Fibroblast of pulmonary artery (primary cell): ENCODE results near the gene LASP1NB.

Source experiments
- DNase-seq: peaks from one replicate; pipeline ENCODE4 v3.0.0-alpha.2; 2010; ENCODE audit warnings: low read depth
- H3K4me3 ChIP-seq: replicated peaks from 2 replicates; pipeline ENCODE4 v1.5.1; 2011; ENCODE audit warnings: low read depth, mild to moderate bottlenecking, control low read depth, low read length, moderate library complexity
- TF ChIP-seq, protein P1 (sequence below): IDR thresholded peaks from 2 replicates; pipeline ENCODE4 v1.5.1; 2011; ENCODE audit warnings: mild to moderate bottlenecking, control low read depth, low read length, inconsistent platforms; ENCODE audit errors: missing control alignments

Gene LASP1NB

GRCh38 chr17:38903404-38903803 is 22.0 kb upstream of the LASP1NB start:
- no peak for DNase-seq
- TF ChIP-seq, protein P1, sequence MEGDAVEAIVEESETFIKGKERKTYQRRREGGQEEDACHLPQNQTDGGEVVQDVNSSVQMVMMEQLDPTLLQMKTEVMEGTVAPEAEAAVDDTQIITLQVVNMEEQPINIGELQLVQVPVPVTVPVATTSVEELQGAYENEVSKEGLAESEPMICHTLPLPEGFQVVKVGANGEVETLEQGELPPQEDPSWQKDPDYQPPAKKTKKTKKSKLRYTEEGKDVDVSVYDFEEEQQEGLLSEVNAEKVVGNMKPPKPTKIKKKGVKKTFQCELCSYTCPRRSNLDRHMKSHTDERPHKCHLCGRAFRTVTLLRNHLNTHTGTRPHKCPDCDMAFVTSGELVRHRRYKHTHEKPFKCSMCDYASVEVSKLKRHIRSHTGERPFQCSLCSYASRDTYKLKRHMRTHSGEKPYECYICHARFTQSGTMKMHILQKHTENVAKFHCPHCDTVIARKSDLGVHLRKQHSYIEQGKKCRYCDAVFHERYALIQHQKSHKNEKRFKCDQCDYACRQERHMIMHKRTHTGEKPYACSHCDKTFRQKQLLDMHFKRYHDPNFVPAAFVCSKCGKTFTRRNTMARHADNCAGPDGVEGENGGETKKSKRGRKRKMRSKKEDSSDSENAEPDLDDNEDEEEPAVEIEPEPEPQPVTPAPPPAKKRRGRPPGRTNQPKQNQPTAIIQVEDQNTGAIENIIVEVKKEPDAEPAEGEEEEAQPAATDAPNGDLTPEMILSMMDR, result no peak
- no peak overlapping the region for H3K4me3 ChIP-seq

DNA sequence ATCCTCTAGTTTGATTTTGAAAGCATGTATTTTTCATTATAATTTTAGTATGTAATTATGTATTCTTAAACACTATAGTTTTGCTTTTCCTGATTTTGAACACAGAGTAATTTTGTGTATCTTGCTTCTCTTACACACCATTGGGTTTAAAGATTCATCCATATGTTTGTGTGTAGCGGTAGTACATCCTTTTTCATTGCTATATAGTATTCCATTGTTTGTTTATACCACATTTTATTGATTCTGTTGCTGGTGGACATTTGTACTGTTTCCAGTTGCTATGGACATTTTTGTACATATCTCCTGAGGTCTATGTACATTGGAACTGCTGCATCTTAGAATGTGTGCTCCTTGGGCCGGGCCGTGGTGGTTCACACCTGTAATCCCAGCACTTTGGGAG is 20.5 kb upstream of the LASP1NB start:
- TF ChIP-seq, protein P1, result no peak
- DNase-seq, result no peak
- H3K4me3 ChIP-seq, result no peak overlapping the region

DNA sequence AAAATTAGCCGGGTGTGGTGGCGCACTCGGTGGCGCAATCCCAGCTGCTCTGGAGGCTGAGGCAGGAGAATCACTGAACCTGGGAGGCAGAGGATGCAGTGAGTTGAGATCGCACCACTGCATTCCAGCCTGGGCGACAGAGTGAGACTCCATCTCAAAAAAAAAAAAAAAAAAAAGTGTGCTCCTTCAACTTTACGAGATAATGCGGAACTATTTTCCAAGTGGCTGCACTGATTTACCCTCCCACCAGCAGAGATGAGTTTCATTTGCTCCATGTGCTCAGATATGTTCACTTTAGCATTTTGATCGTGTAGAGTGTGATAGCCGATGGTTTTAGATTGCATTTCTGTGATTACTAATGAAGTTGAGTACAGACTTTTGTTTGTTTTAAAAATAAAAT is 20.0 kb upstream of the LASP1NB start:
- TF ChIP-seq, protein P1, result no peak
- no peak overlapping the region for H3K4me3 ChIP-seq
- no peak for DNase-seq

DNA sequence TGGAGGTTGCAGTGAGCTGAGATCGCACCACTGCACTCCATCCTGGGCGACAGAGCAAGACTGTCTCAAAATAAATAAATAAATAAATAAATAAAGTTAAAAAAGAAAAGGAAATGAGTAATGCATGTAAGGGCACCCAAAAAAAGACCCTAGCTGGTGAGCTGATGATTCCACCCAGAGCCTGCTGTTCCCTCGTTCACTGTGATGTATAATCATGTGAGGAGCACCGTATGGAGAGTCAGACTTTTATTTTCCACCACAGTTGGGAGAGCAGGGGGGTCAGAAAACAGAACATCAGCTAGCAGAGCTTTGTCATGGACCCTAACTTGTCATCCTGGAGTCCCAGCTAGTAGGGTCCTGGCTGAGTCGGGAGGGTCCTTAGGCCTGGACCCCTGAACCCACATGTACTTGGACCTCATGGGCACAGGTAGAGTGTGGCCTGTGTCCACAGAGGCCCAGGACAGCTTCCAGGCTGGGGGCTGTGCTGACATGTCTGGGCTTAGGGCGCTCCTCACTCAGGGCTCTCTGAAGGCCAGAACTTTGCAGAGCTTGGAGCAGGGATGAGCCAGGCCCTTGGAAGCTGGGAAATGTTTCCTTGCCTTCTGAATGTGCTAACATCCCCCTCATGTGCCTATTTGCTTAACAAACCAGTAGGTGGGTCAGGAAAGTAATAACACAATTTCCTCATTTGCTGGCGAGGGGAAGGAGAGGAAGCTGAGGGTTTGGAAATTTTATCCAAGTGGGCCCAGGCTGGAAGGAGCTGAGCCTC is 18.8 kb upstream of the LASP1NB start:
- no peak for DNase-seq
- no peak overlapping the region for H3K4me3 ChIP-seq

DNA sequence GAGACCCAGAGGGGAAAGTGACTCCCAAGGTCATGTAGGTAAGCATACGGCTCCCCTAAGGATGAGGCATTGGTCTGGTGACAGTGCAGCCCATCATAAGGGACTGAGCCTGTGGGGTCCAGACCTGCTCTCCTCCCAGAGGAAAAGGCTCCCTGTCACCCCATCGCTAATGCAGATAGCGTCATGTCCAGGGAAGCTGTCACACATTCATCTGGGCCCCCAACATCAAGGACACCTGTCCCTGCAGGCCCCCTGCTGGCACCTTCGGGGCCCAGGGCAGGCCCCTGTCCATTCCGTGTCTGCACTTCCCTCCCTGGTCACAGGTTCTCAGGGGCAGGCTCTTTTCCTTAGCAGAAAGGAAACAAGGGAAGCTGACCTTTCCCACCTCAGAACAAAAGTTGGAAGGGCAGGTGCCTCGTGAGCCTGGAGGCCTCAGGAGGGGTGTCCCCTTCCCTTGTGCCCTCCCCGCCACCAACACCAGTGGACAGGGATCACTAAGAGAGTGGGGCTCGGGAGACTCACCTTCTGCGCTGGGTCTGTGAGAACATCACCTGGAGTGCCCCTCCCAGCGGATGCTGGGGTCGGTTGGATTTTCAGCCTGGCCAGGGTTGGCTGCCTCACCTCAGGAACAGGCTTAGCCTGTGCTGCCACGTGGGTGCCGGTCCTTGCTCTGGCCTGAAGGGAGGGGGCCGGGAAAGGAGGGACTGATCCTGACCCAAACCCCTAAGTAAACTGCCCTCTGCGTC is 17.3 kb upstream of the LASP1NB start:
- TF ChIP-seq, protein P1, result no peak
- no peak overlapping the region for H3K4me3 ChIP-seq
- no peak for DNase-seq

More for the DNA sequence above, 18.8 kb upstream of the LASP1NB start:
- TF ChIP-seq, protein P1, result no peak

- DNase-seq, result no peak
- no peak overlapping the region for H3K4me3 ChIP-seq
- TF ChIP-seq, protein P1, result no peak
These were observed 16.7 kb upstream of the LASP1NB start for GRCh38 chr17:38908676-38909181.

DNA sequence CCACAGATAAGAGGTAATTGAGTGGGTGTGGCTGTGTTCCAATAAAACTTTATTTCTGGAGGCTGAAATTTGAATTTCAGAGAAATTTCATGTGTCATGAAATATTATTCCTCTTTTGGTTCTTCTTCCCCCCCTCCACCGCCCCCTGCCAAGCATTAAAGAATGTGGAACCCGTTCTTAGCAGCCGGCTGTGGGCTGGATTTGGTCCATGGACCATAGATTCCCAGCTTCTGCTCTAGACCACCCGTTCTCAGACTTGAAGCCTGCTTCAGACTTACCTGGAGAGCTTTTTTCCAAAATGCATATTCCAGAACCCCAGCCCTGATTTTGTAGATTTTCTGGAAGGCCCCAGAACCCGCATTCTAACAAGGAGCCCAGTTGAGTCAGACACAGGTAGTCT is 15.1 kb upstream of the LASP1NB start:
- H3K4me3 ChIP-seq, result no peak overlapping the region
- TF ChIP-seq, protein P1, result no peak
- DNase-seq, result no peak
